GM10847 (cell line): ENCODE measurements around the gene NEDD4L.

Experiments
- POLR2A ChIP-seq: IDR thresholded peaks from 2 replicates; pipeline ENCODE4 v1.6.1; 2011; ENCODE audit not compliant: insufficient read length; ENCODE audit errors: extremely low read depth

The NEDD4L gene

GRCh38 chr18:58204776-58205442 lies 160.9 kb downstream of the NEDD4L start:
- TF ChIP-seq POLR2A = no peak

DNA sequence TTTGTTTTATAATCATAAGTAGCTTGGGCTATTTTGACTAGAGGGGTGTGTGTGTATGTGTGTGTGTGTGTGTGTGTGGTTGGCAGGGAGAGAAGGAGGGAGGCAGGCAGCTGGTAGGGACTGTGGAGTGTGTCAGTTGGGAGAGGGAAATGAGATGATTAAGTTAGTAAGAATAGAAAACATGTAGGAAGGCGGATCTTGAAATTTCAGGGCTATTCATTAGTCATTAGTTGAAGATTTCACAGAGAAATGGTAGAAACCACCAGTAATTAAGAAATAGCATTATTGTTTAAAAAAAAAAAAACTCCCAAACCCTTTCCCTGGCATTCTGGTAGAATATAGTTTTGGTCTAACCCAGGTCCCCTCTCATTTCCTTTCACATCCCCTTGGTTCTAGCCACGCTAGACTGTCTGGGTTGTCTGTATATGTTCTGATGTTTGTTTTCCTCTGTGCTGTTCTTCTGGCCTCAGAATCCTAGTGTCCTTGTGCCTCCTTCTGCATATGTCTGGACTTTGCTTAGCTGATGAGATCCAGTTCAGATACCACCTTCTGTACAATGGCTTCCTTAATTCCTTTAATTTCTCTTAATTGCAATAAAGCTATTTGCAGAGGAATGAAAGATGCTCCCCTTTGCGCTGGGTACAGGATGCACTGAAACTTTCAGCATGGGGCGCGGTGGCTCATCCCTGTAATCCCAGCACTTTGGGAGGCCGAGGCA lies 161.6 kb downstream of the NEDD4L start:
- TF ChIP-seq POLR2A = no peak

GRCh38 chr18:58207520-58208152 lies 163.6 kb downstream of the NEDD4L start:
- TF ChIP-seq POLR2A = no peak

DNA sequence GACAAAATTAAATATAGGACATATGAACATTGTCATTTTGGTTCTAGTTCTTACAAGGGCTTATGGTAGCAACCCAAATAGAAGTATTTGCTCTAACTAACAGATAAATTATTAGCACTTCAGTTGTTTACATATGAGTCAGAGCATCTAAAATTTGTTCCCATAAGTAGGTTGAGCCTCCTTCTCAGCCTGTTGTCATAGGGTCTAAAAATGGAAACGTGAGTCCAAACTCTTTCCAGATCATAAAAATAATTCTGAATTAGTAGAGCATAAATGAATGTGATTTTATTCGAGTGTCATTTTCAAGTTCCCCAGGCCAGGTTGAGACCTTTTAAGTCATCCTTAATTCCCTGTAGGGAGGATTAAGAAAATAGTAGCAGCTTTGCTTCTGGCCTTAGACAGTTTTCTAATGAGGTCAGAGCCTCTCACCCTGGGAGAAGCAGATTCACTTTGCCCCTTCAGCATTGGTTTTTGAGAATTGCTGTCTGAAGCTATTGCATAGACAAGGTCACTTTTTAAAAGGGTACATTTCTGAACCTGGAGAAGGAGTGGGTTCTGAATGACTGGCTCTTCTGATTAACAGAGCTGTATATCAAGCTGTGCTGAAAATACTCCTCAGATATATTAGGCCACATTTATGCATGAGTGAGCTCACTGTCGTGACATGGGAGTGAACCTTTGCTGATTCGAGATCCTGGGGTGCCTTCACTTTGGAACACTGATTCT lies 164.3 kb downstream of the NEDD4L start:
- no peak for TF ChIP-seq POLR2A

- TF ChIP-seq POLR2A = no peak
These were observed 165.3 kb downstream of the NEDD4L start for GRCh38 chr18:58209326-58209725.

DNA sequence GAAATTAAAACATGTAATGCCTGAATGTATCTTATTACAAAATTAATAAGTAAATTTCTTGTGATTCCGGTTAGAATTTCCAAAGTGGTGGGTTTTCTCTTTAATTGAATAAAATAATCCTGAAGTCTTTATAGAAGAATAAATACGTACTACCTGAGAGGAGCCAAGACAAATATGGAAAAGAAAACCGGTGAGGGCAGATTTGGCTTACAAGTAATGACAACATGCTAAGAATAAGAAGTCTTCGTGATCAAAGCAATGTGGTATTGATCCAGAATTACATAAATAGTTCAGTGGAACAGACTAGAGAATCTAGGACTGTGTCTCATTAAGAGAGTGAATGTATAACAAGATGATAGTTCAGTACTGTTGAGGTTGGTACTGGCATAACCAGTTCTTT lies 167.5 kb downstream of the NEDD4L start:
- TF ChIP-seq POLR2A = no peak

- TF ChIP-seq POLR2A = no peak
These were observed 168.2 kb downstream of the NEDD4L start for GRCh38 chr18:58212274-58212673.

- TF ChIP-seq POLR2A = no peak
These were observed 169.4 kb downstream of the NEDD4L start for GRCh38 chr18:58213440-58213839.

DNA sequence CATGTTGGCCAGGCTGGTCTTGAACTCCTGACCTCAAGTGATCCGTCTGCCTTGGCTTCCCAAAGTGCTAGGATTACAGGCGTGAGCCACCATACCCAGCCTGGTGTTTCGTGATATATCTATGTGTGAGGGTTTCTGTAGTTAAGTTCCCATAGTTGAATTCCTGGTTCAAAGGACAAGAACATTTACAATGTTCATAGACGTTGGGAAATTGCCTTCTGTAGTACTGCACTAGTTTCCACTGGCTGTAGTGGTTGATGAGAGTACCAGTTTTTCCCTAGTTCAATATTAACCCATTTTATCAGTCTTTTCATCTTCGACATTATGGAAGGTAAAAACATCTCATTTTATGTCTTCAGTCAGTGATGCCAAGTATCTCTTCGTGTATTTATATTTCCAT lies 171.0 kb downstream of the NEDD4L start:
- no peak for TF ChIP-seq POLR2A

GRCh38 chr18:58216071-58216481 lies 172.1 kb downstream of the NEDD4L start:
- no peak for TF ChIP-seq POLR2A

- TF ChIP-seq POLR2A = no peak
These were observed 173.0 kb downstream of the NEDD4L start for GRCh38 chr18:58217052-58217451.

GRCh38 chr18:58218117-58218516 lies 174.1 kb downstream of the NEDD4L start:
- no peak for TF ChIP-seq POLR2A

- no peak for TF ChIP-seq POLR2A
These were observed 177.2 kb downstream of the NEDD4L start for GRCh38 chr18:58221060-58221725.

- no peak for TF ChIP-seq POLR2A
These were observed 178.6 kb downstream of the NEDD4L start for GRCh38 chr18:58222432-58223125.
